Measurements from ENCODE around the gene ADPRS. TPM values are rescaled to one million over a fixed set of nuclear protein-coding genes. Genes with fewer than 3 reads are reported as not detected.
A peak's percentile ranks its signal among the peaks of the same experiment; 100 is the strongest.

ADPRS gene
- total RNA-seq, 2 donors from 2014 or later: 16.4 to 18.6 TPM

DNA sequence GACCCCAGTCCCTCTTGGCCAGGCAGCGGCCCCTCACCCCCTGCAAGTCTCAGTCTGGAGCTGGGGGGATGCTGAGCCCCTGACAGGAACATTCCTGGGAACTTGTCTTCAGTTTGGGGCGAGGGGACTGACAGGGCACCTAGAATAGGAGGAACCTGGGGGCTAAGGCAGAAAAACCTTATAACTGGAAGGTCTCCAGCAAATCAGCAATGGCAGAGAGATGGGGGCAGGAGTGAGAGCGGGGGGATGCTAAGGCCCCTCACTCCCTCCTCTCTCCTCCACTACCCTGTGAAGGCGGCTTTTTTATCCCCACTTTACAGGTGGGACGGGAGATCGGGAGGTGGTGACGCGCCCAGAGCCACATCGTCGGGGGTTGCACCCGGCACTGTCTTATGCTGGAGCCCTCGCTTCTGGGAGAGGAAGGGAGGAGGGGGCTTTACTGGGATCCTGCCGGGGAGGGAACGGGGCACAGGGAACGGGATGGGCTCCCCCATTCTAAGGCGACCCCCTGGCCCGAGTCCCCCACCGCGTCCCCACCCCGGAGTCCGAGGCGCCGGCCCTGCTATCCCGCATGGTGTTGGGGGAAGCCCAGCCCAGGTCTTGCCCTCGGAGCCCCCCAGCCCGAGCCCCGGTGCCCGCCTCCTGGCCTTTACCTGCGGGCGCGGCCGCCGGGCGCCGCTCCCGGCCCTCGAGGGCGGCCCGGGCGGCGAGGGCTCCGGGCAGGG, 35.9 kb downstream of the ADPRS start:
- intact Hi-C loops (cut with DNase I): no loop called here
- DNase-seq (ENCODE audit: low spot score): no peak

GRCh38 chr1:36125129-36125991, 36.7 kb downstream of the ADPRS start, which contains the start of gene COL8A2:
COL8A2 (minus strand) TSS chr1:36125222; CDS start chr1:36100242, 24,980 bp downstream.
- intact Hi-C loops (cut with DNase I): no loop called here
- peak; percentile 86 for DNase-seq (ENCODE audit: low spot score)

DNA sequence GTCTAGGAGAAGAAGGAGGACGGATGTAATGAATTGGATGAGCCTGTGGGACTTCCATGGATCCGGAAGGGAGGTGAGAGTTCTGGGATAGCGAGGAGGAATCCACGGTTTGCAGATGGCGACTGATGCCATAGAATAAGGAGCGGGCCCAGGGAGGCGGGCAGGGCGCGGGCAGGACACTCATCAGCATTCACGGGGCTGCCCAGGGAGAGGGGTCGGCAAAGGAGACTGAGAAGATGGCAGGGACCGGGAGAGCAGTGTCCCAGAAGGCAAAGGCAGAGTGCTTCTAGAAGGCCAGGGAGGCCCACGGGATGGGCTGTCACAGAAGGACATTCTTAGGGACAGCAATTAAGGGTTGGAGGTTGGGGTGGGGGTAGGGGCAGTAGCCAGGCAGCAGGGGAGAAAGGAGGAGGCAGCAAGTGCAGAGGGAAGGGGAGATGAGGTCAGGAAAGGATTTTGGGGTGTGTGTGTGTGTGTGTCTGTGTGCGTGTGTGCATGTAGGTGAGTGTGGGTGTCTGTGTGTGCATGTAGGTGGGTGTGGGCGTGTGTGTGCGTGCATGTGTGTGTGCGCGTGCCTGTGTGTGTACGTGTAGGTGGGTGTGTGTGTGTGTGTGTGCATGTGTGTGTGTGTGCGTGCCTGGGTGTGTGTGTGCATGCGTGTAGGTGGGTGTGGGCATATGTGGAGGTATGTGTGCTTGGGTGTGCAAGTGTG, 37.5 kb downstream of the ADPRS start:
- no peak for DNase-seq (ENCODE audit: low spot score)
- intact Hi-C loops (cut with DNase I): no loop called here

GRCh38 chr1:36126797-36127500, 38.3 kb downstream of the ADPRS start:
- intact Hi-C loops (cut with DNase I): no loop called here
- DNase-seq (ENCODE audit: low spot score): no peak

- DNase-seq (ENCODE audit: low spot score): no peak
- intact Hi-C loops (cut with DNase I): no loop called here
Observed at GRCh38 chr1:36128126-36128904, 39.6 kb downstream of the ADPRS start.

- no peak for DNase-seq (ENCODE audit: low spot score)
- intact Hi-C loops (cut with DNase I): no loop called here
Observed at GRCh38 chr1:36128905-36129206, 40.2 kb downstream of the ADPRS start.

DNA sequence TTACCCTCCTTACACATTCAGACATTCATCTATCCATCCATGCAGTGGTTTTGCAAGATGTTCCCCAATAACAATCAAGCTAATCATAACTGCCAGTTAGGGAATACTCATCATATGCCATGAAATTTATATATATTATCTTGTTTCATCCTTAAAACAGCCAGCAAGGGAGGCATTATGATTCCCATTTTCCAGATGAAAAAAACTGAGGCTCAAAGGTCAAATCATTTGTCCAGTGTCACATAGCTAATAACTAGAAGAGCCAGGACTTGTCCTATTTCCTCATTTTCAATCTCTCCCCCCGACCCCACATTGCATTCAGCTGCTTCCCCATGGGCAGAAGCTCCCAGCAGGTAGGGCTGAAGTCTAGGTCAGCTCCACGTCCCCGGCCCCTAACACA, 43.3 kb downstream of the ADPRS start:
- DNase-seq (ENCODE audit: low spot score): no peak
- intact Hi-C loops (cut with DNase I): no loop called here

GRCh38 chr1:36133484-36133883, 44.8 kb downstream of the ADPRS start:
- intact Hi-C loops (cut with DNase I): no loop called here
- peak; percentile 92 for DNase-seq (ENCODE audit: low spot score)

DNA sequence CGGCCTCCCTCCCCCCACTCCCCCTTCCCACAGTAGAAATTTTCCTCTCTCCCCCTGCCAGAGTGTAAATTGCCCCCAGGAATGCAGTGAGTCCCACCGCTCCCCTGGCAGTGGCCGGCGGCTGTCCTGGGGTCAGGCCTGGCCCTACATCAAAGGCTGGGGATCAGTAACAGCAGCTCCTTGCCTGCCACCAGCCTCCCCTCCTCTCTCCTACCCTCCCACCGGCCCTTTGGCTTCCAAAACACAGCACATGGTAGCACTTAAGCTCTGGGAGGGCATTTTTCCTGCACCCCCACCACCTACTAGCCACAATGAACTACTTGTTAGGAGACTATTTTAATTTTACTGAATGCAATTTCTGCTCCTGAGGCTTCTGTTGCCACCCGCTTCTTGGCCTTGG, 45.3 kb downstream of the ADPRS start:
- intact Hi-C loops (cut with DNase I): loop anchor here in 1 of 2 donors (2.0 kb wide), 1 partner anchor 33 kb away; no protein-coding TSS in a partner anchor
- DNase-seq (ENCODE audit: low spot score): no peak

- intact Hi-C loops (cut with DNase I): loop anchor here in 1 of 2 donors (2.0 kb wide), 1 partner anchor 34 kb away; no protein-coding TSS in a partner anchor
- DNase-seq (ENCODE audit: low spot score): no peak
Observed at GRCh38 chr1:36134505-36135329, 46.0 kb downstream of the ADPRS start.

- intact Hi-C loops (cut with DNase I): loop anchor here in 1 of 2 donors (2.0 kb wide), 1 partner anchor 34 kb away; no protein-coding TSS in a partner anchor
- DNase-seq (ENCODE audit: low spot score): no peak
Observed at GRCh38 chr1:36135330-36135667, 46.6 kb downstream of the ADPRS start.

DNA sequence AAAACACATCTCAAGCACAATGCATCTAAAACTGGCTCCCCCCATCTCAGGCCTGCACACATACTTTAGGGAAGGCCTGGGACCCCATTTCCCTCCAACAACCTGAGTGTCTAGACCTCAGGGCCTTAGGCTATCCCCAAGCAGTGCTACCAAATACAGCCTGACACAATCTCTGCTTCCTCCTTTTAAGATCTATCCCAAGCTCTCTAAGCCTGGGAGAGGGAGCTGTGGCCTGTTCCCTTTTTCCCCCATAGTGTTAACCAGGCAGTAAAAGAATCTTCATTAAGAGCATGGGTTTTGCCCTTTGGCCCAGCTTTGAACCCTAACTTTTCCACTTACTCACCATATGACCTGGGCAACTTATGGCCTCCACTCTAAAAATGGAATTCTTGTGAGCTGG, 47.1 kb downstream of the ADPRS start:
- no peak for DNase-seq (ENCODE audit: low spot score)
- intact Hi-C loops (cut with DNase I): loop anchor here in 1 of 2 donors (2.0 kb wide), 1 partner anchor 35 kb away; no protein-coding TSS in a partner anchor

DNA sequence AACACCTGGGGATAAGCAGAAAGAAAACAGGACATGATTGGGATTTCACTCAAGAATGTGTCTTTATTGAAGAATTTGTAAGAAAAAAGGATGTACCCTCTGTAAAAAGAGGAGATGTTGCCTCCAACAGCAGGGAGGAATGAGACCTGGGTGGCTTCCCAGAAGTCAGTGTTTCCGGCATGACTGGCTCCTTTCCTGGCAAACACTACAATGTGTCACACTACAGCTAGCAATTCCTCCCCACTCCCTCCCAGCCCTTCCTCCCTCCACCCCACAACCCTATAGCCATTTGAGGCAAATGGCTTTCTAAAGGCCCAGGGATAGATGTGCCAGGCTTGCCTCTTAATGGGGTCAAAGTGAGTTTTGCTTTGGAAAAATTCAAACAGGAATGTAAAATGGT, 47.8 kb downstream of the ADPRS start:
- DNase-seq (ENCODE audit: low spot score): no peak
- intact Hi-C loops (cut with DNase I): no loop called here

DNA sequence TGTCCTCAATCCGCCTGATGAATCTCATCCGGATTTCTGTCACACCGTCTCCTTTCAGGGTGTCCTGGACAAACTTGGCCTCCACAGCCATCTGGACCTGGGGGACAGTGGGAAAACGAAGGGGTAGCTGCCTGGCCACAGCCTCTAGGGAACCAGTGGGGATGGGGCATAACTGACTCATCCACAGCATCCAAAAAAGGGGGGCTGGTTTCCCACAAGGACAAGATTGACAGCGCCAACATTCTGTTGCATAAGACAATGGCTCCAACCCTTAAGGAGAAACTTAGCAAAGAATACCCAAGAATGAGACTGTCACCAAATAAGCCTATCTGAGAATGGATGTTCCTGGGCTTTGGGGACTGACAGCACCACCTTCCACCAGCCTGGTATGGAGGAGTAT, 48.5 kb downstream of the ADPRS start:
- intact Hi-C loops (cut with DNase I): no loop called here
- no peak for DNase-seq (ENCODE audit: low spot score)

DNA sequence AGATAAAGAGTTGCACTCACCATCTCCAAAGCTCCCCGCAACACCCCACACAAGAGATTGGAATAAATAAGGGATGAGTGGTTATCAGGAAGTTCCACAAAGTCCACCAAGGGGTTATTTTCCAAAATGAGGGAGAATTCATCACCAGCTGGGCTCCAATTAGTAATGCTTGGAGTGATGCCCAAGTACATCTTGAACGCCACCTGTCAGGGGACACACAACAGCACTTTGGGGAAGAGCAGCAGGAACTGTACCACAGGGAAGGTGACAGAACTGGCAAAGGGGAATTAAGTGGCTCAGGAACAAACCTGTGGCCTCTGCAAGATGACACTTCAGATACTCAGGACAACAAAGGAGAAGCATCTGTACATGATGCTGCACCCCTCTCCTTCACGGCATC, 49.1 kb downstream of the ADPRS start:
- intact Hi-C loops (cut with DNase I): no loop called here
- DNase-seq (ENCODE audit: low spot score): no peak

DNA sequence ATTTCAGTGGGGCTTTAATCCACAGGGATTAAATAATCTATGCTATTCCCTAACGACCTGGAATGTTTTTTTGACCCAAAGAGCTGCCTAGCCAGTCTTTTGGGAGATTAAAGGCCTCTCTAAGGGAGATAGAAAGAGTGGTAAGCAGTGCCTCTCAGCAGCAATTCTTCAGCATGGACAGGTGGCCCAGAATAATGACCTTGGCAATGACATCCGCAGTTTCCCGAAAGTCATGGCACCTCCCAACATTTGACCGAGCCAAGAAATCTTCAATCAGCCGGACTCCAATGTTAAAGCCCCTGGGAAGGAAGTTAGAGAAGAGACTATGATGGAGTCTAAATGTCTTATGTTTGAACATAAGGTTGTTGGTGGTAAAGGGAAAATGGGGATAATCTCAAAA, 50.8 kb downstream of the ADPRS start:
- DNase-seq (ENCODE audit: low spot score): no peak
- intact Hi-C loops (cut with DNase I): no loop called here

DNA sequence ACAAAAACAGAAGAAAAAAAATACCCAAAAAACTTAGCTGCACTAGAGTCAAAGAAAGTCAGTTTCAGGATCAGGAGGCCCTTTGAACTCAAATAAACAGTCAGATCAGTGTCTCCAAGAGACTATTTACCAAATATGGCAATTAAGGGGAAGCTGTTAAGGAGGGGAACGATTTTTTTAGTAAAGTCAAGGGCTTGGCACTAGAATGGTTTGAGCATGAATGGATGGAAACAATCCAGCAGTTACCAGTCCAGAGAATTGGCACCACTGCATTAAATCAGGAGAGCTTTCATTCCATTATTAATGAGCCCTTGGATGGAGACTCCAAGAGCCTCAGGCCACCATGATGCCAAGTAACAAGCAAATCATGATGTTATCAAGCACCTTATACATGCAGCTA, 53.4 kb downstream of the ADPRS start:
- intact Hi-C loops (cut with DNase I): loop anchor here in 1 of 2 donors (10.0 kb wide), 1 partner anchor 47 kb away; no protein-coding TSS in a partner anchor
- DNase-seq (ENCODE audit: low spot score): no peak

DNA sequence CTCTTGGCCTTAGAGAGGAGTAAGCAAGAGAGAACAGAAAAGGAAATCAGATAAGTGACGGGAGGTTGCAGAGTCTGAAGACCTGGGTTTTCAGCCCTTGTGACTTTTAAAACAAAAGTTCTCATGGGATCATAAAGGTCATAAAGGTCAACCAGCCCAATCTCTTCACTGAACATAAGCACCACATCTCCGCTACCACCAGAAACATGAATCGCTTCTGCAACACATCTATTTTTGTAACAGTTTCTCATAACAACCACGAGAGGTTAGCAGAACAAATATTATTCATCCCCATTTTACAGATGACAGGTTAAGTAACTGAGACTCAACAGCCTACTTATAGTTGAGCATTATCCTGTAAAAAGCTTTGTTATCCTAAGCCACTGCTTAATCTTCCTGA, 54.7 kb downstream of the ADPRS start:
- intact Hi-C loops (cut with DNase I): loop anchor here in 1 of 2 donors (10.0 kb wide), 1 partner anchor 49 kb away; no protein-coding TSS in a partner anchor
- no peak for DNase-seq (ENCODE audit: low spot score)

Measured in posterior vena cava (tissue), 2 donors.